Testis (tissue), 2 donors: ENCODE measurements around the gene C10orf53.

Experiments
- POLR2A ChIP-seq: fragments of 450-650 bp; IDR thresholded peaks from one replicate; pipeline ENCODE4 v1.6.1; 2017; ENCODE audit warnings: antibody characterized with exemption, mild to moderate bottlenecking, moderate library complexity
- TF ChIP-seq, protein P1 (sequence below), 3 experiments: fragments of 450-650 bp in 2 of 3; fragments of 200-600 bp in 1 of 3; sonication (generic) in 1 of 3; IDR thresholded peaks; one replicate each; pipeline ENCODE4 v1.5.1; 2016 to 2019; ENCODE audit warnings: antibody characterized with exemption in 3 of 3, mild to moderate bottlenecking in 2 of 3, moderate library complexity in 1 of 3

DNA sequence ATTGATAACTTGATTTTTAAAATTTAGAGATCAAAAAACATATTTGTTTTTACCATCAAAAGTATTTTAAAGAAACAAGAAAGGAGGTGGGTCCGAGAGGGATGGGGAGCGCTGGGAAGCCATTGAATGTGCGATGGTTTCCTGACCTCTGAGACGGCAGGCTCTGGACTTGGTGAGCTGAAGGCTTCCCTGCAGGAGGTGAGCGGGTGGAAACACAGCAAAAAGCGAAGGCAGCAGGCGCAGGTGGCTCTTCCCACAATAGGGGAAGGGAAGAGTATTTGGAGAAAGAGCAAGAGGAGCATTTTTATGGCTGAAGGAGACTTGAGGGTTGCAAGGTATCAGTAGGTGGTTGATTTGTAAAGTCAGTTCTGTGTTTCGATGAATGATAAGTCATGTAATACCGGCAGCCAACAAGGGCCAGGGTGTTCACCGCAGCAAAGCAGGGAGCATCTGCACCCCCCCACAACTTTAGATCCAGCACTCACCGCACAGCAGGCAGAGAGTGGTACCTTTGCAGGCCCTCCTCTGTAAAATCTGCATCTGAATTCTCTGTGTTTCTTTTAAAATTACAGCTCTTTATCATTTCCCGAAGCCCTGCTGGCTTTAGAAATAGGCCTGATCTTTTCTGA, 10.5 kb downstream of the C10orf53 start:
- TF ChIP-seq, protein P1, sequence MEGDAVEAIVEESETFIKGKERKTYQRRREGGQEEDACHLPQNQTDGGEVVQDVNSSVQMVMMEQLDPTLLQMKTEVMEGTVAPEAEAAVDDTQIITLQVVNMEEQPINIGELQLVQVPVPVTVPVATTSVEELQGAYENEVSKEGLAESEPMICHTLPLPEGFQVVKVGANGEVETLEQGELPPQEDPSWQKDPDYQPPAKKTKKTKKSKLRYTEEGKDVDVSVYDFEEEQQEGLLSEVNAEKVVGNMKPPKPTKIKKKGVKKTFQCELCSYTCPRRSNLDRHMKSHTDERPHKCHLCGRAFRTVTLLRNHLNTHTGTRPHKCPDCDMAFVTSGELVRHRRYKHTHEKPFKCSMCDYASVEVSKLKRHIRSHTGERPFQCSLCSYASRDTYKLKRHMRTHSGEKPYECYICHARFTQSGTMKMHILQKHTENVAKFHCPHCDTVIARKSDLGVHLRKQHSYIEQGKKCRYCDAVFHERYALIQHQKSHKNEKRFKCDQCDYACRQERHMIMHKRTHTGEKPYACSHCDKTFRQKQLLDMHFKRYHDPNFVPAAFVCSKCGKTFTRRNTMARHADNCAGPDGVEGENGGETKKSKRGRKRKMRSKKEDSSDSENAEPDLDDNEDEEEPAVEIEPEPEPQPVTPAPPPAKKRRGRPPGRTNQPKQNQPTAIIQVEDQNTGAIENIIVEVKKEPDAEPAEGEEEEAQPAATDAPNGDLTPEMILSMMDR (IDR thresholded peaks at IDR 0.05), result no peak
- TF ChIP-seq POLR2A, result no peak
